ENCODE results near the gene SLC25A21.

- TF ChIP-seq JUNB (IDR thresholded peaks at IDR 0.05; ENCODE audit: unreplicated experiment) (no peak), CTCF (conservative IDR thresholded peaks at IDR 0.05; ENCODE audit: low read depth in 2 of 2) (no peak), EZH2 (IDR thresholded peaks at IDR 0.05; ENCODE audit: low read depth, unreplicated experiment) (no peak), EZH2phosphoT487 (IDR thresholded peaks at IDR 0.05; ENCODE audit: unreplicated experiment) (no peak)
Observed at GRCh38 chr14:36988568-36988967, 183.8 kb downstream of the SLC25A21 start.

All from GM23338 (cell line).